NCI-H526 treated with DMSO at 0.1 percent for 48 hours (cell line): ENCODE results near the gene GIGYF2.
"Not testable (repeated sequence)": the region's sequence is repeated elsewhere in the genome, so short reads cannot be mapped to it uniquely, and the experiment has no call there.

ENCODE experiments used
- DNase-seq: peaks from one replicate; lab custom pipeline; 2025; lab: John Stamatoyannopoulos, UW

GIGYF2 gene

DNA sequence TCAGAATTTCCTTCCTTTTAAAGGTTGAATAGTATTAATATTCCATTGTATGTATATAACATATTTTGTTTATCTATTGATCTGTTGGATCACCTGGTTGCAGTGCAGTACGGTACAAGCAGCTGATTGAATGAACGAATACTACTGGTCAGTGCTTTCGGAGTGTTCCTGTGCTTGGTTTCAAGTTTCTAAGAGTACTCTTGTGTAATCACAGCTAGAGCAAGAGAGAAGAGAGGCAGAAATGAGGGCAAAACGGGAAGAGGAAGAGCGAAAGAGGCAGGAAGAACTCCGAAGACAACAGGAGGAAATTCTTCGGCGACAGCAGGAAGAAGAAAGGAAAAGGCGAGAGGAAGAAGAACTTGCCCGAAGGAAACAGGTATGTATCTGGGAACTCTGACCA lies 119.5 kb downstream of the GIGYF2 start:
- no peak for DNase-seq

DNA sequence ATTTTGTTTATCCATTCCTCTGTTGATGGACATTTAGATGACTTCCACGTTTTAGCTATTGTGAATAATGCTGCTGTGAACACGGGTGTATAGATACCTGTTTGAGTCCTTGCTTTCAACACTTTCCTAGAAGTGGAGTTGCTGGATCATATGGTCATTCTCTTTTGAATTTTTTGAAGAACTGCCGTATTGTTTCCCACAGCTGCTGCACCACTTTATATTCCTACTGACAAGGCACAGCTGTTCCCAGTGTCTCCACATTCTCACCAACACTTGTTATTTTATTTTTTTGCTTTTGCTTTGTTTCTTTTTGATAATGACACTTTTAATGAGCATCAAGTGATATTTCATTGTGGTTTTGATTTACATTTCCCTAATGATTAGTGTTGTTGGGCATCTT lies 120.6 kb downstream of the GIGYF2 start:
- DNase-seq = no peak

DNA sequence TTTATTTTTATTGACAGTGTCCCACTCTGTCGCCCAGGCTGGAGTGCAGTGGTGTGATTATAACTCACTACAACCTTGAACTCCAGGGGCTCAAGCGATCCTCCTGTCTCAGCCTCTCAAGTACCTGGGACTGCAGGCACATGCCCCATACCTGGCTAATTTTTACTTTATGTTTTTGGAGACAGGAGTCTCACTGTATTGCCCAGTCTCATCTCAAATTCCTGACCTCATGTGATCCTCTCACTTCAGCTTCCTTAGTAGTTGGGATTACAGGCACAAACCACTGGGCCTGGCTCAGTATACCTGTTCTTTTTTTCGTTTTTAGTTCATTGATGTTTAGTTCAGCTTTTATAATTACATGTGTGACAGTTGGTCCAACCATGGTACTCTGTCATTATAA lies 132.9 kb downstream of the GIGYF2 start:
- no peak for DNase-seq

DNA sequence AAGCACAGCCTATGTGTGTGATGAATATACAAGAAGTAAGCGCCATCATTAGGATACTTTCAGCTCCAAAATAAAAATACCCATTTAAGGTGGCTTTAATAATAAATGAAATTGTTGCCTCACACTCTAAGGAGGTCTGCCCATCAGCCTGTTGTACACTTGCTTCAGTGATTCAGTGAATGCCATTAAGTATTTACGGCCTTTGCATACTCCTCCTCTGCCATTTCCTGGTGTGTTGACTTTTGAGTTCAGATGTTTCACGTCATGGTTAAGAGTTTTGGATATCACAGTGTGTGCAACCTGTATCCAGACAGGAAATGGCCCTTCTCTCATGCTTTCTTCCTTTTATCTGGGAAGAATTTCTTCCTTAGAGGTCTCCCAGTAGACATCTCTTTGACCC lies 134.4 kb downstream of the GIGYF2 start:
- DNase-seq = no peak

DNA sequence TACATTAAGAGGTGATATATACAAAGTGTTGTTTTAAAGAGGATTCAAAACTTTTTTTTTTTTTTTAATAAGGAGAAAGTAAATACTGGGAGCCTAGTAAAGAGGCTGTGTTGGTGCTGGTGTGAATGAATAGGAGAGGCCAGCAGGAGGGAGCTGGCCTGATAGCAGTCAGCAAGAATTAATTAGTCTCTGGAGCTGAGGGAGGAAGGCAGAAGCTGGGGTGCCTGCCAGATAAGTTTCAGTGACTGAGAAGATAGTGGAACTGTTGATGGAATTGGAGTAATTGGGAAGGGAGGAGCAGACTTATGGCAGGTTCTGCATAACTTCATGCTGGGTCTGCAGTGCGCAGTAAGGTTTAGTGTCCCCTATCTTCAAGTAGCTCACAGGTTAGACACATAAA lies 136.7 kb downstream of the GIGYF2 start:
- no peak for DNase-seq

DNA sequence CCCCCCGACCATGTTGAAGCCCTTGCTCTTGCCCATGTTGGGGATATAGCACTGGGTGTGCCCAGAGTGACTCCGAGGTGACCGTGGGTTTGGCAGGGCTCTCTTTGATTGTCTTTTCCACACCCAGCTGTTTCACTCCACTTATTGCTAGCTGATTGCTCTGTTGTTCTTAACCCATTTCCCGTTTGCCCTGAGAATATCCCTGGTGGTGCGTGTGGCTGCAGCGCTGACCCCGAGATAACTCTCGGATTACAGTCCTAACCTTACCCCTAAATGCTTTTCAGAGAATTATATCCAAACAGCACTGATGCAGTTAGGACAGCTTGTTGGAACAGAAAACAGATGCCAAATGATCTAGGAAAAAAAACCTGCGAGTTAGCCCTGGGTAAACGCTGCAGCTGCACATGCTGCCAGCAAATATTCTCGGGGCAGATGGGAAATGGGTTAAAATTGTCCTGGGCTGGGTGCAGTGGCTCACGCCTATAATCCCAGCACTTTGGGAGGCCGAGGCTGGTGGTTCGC lies 138.6 kb downstream of the GIGYF2 start:
- DNase-seq = no peak

DNA sequence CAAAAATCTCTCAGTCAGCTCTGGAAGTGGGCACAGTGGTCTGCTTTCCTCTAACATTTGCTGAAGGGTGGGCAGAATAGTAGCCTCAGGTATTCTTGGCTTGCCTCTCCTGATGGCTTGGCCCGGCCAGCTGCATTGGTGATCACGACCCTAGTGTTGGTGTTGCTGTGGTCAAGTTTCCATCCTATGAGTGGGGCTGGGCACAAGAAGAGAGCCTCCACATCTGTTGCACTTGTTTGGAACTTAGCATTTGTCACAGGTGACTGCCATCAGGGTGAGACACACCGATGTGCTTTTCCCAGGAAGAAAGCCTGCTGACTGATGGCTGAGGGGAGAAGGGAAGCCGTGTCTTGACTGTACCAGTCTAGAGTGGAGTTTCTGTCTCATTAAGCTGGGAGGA lies 139.8 kb downstream of the GIGYF2 start:
- no peak for DNase-seq

DNA sequence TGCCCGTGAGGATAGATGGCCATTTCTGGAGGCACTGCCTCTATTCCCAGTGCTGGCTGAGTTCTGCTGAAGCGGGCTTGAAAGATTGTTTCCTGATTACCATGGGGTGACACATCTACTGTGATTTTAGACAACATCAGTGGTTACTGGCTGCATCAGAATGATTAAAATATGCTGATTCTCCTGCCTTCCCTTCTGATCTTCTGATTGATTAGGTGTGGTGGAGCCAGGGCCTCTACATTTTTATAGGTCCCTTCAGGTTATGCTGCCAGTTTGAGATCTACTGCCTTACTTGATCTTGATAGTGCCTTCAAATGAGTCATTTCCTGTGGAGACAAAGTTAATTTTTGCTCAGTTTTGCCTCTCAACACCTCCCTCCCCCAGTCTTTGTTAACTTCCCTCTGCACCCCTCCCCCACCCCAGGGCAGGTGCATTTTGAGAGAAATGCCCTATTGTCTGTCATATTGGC lies 141.3 kb downstream of the GIGYF2 start:
- DNase-seq = no peak

DNA sequence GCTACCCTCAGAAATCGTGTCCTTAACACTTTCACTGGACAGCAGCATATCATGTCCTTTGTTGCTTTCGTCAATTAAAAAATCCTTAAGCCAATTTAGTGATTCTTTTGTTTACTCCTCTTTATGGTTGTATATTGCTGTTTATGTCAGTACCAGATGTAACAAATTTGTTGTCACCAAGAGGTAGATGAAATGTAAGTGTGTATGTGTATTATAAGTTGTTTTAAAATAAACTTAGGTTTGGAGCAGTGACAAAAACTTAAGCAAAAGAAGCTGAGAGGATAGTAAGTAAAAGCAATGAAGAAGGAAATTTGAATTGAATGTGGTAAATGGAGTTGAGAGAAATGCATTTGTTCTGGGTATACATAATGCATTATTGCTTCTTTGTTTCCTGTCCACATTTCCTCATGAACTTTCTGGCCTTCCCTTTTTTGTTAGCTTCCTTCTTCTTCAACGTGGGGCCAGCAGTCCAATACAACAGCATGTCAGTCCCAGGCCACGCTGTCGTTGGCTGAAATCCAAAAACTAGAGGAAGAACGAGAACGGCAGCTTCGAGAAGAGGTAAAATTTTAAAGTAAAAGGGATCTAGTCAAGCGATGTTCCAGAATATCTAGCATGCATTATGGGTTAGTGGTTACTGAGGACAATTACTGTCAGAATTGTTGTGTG lies 142.4 kb downstream of the GIGYF2 start:
- DNase-seq = no peak

DNA sequence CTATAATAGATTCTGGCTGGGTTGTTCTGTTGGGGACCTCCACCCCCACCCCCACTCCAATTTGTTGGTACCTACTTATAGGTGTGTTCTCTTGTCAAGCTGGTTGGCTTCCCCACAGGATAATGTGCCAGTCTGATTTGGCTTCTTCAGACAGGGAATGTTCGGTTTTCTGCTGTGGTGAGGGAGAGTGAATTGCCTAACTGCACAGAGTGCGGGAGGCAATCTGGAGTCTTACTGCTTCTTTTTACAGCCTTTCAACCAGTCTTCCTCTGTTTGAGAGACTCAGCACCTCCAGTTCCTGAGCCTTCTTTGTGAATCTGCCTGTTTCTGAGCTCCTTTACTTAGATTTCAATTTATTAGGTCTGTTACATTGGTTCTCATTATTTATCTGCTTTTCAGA lies 145.6 kb downstream of the GIGYF2 start:
- DNase-seq = no peak

DNA sequence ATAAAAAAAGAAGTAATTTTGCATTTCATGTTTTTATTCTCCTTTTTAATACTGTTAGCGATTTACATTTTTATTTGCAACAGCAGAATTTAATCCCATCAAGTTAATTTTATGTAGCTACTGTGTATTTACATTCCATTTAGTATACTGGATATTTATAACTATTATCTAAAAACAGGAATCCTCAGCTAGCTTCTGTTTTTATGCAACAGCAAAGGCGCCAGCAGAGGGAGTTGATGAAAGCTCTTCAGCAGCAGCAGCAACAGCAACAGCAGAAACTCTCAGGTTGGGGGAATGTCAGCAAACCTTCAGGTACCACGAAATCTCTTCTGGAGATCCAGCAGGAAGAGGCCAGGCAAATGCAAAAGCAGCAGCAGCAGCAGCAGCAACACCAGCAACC lies 146.7 kb downstream of the GIGYF2 start:
- DNase-seq = no peak

DNA sequence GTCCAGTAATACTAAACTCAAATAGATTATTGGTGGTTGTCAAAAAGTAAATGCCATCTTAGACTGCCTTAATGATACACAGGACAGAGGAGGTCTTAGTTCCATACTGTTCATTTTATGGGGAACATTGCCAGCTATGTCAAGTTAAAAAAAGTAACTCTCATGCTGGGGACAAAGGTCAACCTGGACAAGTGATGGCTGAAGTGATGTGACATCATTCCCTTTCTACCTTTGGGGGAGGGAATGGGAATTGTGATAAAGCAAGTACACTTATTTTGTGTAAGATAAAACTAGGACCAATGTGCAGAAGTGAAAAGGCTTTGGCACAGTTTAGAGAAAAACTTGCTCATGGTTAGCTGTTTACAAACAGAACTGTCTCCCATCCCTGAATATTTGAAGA lies 148.9 kb downstream of the GIGYF2 start:
- no peak for DNase-seq

DNA sequence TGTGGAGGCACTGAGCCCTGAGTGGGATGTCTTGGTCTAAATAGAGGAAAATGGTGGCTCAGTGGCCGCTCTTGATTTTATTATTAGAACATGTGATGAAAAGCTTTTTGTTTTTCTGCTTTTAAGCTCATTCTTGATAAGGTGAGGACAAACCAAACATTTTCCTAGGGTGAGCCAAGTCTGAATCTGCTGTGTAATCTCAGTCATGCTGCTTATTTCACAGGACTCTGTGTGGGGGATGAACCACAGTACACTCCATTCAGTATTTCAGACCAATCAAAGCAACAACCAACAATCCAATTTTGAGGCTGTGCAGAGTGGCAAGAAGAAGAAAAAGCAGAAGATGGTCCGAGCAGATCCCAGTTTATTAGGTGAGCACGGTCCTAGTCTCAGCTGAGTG lies 152.9 kb downstream of the GIGYF2 start:
- no peak for DNase-seq

DNA sequence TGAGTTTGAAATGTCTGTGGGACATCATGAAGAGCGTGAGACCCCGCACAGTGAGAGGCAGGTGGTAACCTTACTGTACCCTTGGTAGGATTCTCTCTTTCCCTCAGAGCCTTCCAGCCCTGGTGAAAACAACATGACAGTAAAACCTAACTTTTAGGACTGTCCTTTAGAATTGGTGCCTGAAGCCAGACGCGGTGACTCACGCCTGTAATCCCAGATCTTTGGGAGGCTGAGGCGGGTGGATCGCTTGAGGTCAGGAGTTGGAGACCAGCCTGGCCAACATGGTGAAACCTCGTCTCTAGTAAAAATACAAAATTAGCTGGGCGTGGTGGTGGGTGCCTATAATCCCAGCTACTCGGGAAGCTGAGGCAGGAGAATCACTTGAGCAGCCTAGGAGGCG lies 154.9 kb downstream of the GIGYF2 start:
- not testable (repeated sequence) for DNase-seq

DNA sequence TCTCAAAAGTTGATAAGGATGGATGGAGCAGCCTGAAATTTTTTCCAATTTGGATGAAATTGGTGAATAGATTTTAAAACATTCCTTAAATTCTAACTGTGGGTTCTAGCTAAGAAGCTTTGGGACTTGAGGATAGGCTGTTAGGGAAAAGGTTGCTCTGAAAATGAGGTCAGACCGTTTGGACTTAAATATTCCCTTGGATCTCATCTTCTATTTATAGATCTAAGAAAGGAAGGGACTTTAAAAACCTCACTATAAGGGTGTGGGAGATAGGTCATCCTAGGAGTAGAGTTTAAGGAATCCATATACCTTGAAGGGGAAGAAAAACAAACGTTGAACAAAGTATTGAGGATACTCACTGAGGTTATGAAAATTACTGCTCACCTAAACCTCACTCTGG lies 155.5 kb downstream of the GIGYF2 start:
- DNase-seq = no peak

DNA sequence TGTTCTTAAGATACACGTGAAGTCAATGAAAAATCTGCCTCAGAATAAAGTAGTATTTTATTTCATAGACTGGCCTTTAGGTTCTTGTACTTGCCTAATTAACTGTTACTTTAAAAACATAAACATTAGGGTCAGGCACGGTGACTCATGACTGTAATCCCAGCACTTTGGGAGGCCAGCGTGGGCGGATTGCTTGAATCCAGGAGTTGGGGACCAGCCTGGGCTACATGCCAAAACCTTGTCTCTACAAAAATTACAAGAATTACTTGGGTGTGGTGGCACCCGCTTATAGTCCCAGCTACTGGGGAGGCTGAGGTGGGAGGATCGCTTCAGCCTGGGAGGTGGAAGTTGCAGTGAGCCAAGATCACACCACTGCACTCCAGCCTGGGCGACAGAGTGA lies 157.0 kb downstream of the GIGYF2 start:
- DNase-seq = no peak

DNA sequence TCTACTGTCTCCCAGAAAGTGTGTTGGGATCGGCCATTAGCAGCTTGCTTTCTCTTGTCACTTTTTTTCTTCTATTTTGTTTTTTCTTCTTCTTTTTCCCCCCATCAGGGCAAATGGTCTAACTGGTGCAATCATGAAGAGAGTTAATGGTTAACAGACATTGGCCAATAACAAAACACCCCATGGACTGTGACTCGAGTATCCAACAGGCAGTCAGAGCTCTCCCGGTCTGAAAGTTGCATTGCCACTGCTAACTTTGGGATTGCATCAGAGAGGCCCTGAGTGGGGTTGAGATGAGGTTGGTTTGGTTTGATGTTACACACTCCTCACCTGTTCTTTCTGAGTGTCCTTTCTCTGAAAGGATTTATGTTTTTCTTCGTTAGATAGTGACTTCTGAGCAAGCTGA lies 160.0 kb downstream of the GIGYF2 start:
- no peak for DNase-seq

DNA sequence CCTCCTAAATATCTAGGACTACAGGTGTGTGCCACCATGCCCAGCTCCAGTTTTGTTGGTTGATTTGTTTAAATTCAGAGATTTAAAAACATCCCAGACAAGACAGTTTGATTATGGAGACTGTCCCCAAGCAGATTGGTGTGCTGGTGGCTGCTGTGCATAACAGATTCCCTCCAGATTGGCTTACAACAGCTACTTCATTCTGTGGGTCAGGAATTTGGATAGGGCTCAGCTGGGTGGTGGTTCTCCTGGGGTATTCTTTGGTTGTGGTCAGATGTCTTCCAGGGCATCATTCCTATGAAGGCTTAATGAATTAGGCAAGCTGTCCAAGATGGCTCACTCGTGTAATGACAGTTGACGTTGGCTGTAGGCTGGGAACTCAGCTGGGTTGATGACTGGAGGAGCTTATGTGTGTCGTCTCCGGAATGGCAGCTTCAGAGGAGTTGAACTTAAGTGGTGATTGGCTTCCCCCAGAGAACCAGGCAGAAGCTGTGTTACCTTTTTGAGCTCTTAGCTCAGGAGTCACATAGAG lies 162.3 kb downstream of the GIGYF2 start:
- no peak for DNase-seq

DNA sequence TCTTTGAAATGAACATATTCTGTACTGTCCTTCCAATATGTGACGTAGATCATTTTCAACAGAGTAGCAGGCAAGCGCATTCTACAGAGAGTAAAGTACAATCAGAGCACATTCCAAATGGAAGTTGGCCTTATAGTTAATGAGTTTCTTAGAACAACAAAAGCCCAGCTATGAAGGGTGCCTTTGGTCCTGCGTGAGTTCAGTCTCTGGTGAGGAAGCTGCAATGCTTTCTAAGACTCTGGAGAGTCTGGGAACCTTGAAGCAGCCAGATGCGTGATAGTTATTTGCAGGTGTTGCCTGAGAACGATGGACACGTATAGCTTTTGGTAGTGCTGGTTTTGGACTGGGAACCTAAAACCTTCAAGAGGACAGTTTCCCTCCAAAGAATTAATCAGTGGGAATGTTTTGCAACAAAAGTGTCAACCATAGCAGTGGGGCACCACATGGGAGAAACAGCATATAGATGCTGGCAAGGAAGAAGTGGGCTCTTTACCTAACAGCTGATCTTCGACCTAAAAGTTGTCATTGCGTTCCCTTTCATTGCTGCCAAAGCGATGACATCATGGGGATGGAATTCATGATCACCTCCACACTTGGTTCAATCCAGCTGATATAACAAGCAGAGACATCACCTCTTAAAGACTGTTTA lies 163.6 kb downstream of the GIGYF2 start:
- DNase-seq = no peak

DNA sequence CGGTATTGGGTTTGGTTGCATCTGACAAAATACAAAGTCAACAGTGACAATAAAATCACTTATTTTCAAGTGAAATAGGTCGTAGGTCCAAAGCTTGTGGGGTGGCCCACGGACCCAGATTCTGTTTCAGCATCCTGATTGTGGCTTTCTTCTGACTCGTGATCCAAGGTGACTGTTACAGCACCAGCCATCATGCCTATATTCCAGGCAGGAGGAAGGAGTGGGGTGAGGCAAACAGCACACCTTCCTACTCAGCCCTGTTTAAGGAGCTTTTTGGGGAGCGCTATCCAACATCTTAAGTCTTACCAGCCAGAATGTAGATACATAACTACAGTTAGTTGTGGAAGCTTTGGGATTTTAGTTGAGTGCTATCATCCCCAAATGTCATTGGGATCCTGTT lies 164.2 kb downstream of the GIGYF2 start:
- no peak for DNase-seq

DNA sequence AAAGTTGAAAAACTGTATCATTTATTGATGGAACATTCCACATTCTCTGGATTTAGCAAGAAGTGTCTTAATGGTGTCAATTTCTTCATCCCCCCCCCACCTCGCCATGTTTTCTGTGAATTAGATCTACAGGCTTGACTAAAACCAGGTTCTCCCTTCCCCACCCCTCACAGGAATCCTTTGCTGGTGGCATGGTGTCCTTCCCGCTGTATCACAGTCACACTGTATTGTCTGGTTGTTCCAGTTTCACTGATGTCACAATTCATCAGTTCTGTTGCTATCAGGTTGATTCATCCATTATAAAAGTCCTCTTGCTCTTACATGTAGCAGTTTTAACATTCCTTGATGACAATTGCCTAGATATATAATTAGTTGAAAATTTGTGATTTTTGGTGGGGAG lies 166.9 kb downstream of the GIGYF2 start:
- DNase-seq = no peak

DNA sequence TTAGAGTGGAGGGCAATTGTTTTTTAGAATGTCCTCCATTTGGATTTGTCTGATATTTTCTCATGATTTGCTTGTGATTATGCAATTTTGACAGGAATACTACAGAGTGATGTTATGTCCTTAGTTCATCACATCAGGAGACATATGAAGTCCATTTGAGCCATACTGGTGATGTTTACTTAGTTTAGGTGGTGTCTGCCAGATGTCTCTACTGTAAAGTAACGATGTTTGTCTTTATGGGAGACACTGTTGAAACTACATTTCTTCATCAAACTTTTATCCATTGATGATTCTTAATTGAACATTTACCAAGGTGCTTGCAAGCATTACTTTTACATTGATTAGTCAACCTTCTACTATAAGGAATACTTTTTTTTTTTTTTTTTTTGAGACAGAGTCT lies 168.0 kb downstream of the GIGYF2 start:
- no peak for DNase-seq

DNA sequence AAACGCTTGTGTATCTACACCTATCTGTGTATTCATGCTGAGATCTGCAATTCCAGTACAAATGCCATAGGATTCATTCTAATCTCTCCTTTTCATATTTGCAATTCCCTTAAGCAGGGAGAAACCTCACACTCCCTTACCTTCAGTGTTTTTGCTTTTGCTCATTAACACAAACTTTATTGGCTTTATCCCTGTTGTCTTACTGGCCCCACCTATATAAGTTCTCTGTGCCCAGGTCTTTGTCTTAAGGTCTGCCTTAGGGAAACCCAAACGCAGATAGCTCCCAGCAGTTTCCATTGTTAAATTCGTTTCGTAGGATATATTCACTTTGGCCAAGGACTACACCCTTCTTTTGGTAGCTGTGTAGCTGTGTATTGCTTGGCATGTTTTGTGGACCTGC lies 169.0 kb downstream of the GIGYF2 start:
- no peak for DNase-seq
